ENCODE measurements around the gene RPS25.
A peak's percentile ranks its signal among the peaks of the same experiment; 100 is the strongest.
"Not testable (repeated sequence)": the region's sequence is repeated elsewhere in the genome, so short reads cannot be mapped to it uniquely, and the experiment has no call there.

RPS25 gene

GRCh38 chr11:119018074-119018938, at the start of gene RPS25, which contains the start of gene TRAPPC4:
TSS of gene RPS25 (minus strand) at chr11:119018343. CDS start at chr11:119018284, 59 bp downstream.
TSS of gene TRAPPC4 (plus strand) at chr11:119018766. CDS start at chr11:119018796, 30 bp downstream.
- peak; percentile 91 for DNase-seq

DNA sequence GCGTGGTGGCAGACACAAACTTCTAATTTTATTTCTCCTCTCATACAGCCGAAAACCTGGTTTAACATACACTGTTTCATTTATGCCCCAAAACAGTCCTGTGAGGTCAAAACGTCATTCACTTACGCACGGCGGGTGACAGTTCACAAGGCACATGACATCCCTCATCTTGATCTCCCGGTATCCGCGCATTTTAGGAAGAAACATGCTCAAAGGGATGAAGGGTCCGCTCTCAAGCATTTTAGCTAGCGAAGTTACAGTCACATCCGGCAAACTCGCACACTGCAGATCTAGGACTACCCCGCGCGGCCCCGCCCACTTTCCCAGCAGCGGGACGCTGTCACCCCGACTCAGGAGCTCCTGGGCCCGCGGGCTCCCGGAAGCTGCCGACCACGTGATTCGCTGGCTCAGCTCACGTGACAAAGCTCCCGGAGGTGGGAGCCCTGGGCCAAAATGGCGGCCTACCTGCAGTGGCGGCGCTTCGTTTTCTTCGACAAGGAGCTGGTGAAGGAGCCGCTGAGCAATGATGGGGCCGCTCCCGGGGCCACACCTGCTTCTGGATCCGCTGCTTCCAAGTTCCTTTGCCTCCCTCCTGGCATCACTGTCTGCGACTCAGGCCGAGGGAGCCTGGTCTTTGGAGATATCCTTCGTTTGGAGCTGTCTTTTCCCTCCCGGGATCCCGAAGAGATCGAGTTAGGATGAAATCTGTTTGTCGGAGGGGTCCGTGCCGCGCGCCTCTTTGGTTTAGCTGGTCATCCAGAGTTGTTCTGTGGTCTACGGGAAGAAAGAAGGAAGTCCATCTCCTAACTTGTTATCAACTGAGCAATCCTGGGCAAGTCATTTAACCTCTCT, 49.5 kb upstream of the RPS25 start, which contains the start of gene VPS11:
TSS of gene VPS11 (plus strand) at position 448 of the 852 bp plus-strand sequence. CDS start at position 454, 6 bp downstream.
- DNase-seq = peak; percentile 92

DNA sequence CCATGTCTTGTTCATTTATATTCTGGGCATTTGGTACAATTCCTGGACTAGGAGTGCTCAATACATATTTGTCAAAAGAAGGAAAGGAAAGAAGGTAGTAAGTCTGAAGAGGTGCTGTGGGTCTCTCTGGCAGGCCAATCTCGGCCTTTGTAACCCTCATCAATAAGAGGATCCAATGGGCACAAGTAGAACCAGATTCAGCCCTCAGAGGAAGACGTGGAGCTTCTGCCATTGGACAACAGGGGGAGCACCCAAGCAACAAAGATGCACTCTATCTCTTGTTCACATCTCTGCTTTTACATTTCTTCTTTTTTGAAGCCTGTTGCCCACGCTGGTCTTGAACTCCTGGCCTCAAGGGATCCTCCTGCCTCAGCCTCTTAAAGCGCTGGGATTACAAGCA, 47.2 kb upstream of the RPS25 start:
- no peak for DNase-seq

DNA sequence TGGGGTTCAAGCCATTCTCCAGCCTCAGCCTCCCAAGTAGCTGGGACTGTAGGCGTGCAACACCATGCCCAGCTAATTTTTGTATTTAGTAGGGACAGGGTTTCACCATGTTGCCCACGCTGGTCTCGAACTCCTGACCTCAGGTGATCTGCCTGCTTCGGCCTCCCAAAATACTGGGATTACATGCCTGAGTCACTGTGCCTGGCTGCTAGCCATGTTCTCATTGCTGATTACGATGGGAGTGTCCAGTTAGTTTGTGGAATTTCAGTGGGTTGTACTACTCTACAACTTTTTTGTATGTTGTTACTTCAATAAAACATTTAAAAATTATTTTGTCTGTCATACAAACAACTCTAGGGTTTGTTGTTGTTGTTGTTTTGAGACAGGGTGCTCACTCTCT, 44.6 kb upstream of the RPS25 start:
- no peak for DNase-seq

GRCh38 chr11:119061256-119061655, 43.1 kb upstream of the RPS25 start:
- DNase-seq = no peak

GRCh38 chr11:119059128-119059527, 41.0 kb upstream of the RPS25 start:
- DNase-seq = not testable (repeated sequence)

DNA sequence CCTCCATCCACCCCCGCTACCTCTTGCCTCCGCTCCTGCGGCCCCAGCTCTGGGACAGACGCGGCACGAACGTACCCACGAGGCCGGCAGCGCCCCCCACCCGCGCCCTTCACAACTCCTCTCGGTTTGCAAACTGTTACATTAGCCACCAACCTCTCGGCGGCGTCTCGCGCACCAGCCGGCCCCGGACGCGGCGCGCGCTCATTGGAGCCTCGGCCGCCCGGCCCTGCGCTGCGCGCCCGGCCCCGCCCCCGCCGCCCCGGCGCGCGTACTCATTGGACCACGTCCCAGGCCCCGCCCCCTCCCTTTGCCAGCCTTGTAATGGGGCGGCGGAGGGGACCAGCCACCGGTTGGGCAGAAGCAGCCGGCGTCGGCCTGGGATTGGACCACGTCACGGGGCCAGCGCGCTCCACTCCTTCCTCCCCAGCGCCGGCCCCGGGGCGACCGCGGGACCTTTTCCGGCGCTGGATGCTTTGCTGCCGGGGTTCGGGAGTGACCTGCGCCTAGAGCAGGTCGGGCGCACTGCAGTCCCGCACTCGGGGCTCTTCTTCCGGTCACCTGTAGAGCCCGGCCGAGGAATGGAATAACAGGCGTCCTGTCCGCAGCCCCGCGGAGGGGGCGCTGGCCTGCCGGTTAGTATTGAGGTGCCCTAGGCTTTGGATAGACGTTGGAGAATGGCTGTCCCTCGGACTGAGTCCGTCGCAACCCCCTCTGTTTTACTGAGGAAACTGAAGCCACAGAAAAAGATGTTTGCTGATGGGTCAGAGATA, 39.0 kb upstream of the RPS25 start, which contains the start of gene HYOU1:
TSS of gene HYOU1 (minus strand) at position 206 of the 770 bp plus-strand sequence. CDS start 1,045 bp downstream, outside the sequence.
- peak; percentile 89 for DNase-seq

GRCh38 chr11:119056421-119056999, 38.4 kb upstream of the RPS25 start:
- no peak for DNase-seq

DNA sequence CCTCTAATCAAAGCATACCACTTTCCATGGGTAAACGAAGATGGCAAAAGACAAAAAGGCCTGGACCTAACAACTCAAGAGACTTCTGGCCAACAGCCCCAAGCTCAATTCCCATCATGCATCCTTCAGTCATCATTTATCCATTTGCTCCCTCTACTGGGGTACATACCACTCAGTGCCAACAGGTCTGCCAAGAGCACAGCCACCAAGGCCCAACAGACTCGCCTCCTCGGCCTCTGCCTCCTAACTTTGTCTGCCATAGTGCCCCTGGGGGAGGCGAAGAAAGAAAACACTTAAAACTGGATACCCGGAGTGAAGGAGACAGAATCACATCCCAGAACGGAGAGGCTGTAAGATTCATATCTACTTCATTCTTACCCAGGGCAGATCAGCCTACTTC, 37.8 kb upstream of the RPS25 start:
- no peak for DNase-seq

GRCh38 chr11:119054418-119054817, 36.3 kb upstream of the RPS25 start:
- DNase-seq = no peak

- DNase-seq = no peak
These were observed 34.1 kb upstream of the RPS25 start for GRCh38 chr11:119052163-119052814.

DNA sequence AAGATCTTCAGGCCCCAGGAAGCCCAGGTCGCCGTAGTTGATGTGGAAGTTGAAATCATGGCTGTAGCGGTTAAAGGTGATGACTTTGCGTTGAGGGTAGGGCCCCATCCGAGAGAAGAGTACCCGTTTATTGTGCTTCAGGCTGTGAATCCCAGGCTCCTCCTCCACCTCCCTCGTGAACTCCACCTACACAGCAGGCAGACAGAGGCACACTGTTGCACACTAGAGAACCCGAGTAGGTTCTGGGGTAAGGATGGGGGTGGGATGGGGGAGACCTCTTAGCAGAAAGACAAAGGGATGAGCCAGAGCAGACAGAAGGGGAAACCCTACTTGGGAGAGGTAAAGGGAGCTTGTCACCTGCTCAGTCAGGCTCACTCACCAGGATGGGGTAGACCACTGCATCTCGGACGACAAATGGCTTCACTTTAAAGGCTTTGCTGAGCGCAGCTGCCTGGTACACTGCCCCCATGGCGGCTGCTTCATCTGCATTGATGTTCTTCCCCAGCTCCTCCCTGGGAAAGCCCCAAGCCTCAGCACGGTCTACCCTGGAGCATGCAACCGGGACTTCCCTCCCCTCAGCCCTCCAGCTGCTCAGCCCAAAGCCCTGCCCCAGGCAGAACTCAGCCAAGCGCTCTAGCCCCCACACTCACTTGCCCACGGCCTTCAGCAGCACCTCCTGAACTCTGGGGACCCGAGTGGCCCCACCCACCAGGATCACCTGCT, 33.5 kb upstream of the RPS25 start:
- no peak for DNase-seq

GRCh38 chr11:119049081-119049480, 30.9 kb upstream of the RPS25 start:
- DNase-seq = no peak

DNA sequence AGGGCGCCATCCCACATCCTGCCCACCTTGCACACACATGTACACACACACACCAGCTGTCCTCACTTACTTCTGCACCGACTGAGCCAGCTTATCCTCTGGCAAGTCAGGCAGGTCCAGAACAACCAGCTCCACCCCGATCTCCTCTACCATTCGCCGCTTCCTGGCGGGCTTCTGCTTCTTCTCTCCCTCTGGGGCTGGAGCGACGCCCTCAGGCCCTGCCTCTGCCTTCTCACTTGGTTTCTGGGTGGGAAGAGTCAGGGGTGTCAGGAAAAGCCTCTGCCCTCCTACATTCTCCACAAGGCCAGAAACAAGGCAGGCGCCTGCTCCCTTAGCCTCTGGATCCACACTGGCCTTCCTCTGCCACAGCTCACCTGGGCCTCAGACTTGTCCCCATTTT, 30.5 kb upstream of the RPS25 start:
- DNase-seq = no peak

DNA sequence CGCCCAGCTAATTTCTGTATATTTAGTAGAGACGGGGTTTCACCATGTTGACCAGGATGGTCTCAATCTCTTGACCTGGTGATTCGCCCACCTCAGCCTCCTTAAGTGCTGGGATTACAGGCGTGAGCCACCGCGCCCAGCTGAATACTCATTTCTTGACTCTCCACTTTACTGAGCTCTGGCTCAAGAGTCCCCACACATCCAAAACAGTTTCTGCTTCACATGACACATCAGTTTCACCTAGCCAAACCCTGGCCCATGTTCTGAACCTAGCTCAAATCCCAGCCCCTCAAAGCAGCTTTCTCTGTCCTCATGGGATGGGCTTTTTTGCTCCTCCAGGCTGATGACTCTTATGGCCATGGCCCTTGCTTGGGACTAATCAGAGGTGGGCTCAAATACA, 29.1 kb upstream of the RPS25 start:
- no peak for DNase-seq

DNA sequence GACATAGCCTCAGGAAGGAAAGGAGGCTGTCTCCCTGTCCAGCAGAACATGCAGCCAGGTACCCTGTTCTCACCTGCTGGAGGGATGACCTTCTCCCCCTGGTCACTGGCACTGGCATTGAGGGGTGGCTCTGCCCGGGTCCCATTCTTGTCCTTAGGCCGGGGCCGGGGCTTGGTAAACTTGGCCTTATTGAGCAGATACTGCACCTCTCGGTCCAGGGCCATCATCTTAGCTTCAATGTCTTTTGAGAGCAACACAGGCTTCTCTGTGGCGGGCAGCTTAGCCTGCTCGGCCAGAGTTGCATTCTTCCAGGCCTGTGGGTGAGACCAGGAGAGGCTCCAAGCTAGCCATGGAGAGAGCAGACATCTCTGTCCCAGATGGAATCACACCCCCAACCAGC, 28.3 kb upstream of the RPS25 start:
- DNase-seq = no peak

- no peak for DNase-seq
These were observed 26.6 kb upstream of the RPS25 start for GRCh38 chr11:119044708-119045107.

DNA sequence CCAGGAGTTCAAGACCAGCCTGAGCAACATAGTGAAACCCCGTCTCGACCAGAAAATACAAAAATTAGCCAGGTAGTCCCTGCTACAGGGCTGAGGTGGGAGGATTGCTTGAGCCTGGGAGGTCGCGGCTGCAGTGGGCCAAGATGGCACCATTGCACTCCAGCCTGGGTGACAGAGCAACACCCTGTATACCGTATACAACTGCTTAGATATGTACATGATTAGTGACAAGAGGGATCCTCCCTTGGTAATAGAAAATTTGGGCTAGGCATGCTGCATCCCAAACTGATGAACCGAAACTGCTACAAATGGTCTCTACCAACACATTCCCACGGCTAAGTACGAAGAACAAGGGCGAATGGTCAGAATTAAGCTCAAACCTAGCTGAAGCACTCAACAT, 24.8 kb upstream of the RPS25 start:
- no peak for DNase-seq

DNA sequence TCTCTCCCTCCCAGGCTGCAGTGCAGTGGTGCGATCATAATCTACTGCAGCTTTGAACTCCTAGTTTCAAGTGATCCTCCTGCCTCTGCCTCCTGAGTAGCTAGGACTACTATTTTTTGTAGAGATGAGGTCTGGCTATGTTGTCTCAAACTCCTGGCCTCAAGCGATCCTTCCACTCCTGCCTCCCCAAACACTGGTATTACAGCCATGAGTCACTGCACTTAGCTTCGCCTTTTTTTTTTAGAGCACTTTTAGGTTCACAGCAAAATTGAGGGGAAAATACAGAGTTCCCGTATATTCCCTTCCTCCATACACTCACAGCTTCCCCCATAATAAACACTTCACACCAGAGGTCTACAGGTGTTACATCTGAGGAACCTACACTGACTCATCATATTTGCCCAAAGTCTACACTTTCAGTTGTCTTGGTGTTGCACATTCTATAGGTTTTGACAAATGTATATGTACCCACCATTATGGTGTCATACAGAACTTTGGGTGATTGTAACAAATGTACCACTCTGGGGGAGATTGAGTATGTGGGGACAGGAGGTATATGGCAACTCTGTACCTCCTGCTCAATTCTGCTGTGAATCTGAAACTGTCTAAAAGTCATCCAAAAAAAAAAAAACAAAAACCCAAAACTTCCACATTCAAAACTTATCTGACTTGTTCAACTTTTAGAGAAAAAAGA, 23.8 kb upstream of the RPS25 start:
- DNase-seq = no peak

GRCh38 chr11:119039471-119039870, 21.3 kb upstream of the RPS25 start:
- DNase-seq = not testable (repeated sequence)
